ENCODE measurements around the gene AREL1. TPM values are rescaled to one million over a fixed set of nuclear protein-coding genes. Genes with fewer than 3 reads are reported as not detected.

The AREL1 gene
- total RNA-seq, 4 donors from 2014 or later = 18.0 to 44.2 (median 30.1) TPM

- no peak for DNase-seq (ENCODE audit: low spot score in 2 of 2)
- Histone ChIP-seq H3K4me1 (peaks cover 57% of the 10 kb centered on the region), H3K9me3 (no peaks in the 10 kb centered on the region), H3K27ac (no peak overlapping the region), H3K36me3 (no peaks in the 10 kb centered on the region), H3K4me3 (no peak overlapping the region), H3K27me3 (no peaks in the 10 kb centered on the region)
- TF ChIP-seq CTCF (IDR thresholded peaks at IDR 0.05) (no peak), EP300 (IDR thresholded peaks at IDR 0.05) (no peak), POLR2A (IDR thresholded peaks at IDR 0.05) (no peak), POLR2AphosphoS5 (IDR thresholded peaks at IDR 0.05) (no peak)
- 93% methylated on average over 1 of the region's 1 CpG for WGBS
These were observed 61.8 kb downstream of the AREL1 start for GRCh38 chr14:74650927-74651686.

GRCh38 chr14:74649673-74650072 is 63.2 kb downstream of the AREL1 start:
- Histone ChIP-seq H3K27ac (no peak overlapping the region), H3K27me3 (no peaks in the 10 kb centered on the region), H3K4me1 (peaks cover 44% of the 10 kb centered on the region), H3K9me3 (no peaks in the 10 kb centered on the region), H3K36me3 (no peaks in the 10 kb centered on the region), H3K4me3 (no peak overlapping the region)
- no peak for TF ChIP-seq POLR2A (IDR thresholded peaks at IDR 0.05)
- no peak for TF ChIP-seq CTCF (IDR thresholded peaks at IDR 0.05)
- TF ChIP-seq POLR2AphosphoS5 (IDR thresholded peaks at IDR 0.05) = no peak
- TF ChIP-seq EP300 (IDR thresholded peaks at IDR 0.05) = no peak
- DNase-seq (ENCODE audit: low spot score in 2 of 2) = no peak
- WGBS = 32% methylated on average over 2 of the region's 2 CpGs

GRCh38 chr14:74649167-74649566 is 63.7 kb downstream of the AREL1 start:
- Histone ChIP-seq H3K27me3 (no peaks in the 10 kb centered on the region), H3K9me3 (no peaks in the 10 kb centered on the region), H3K27ac (no peak overlapping the region), H3K4me3 (no peak overlapping the region), H3K36me3 (no peaks in the 10 kb centered on the region), H3K4me1 (peaks cover 42% of the 10 kb centered on the region)
- 35% methylated on average over 7 of the region's 7 CpGs for WGBS
- no peak for DNase-seq (ENCODE audit: low spot score in 2 of 2)
- TF ChIP-seq EP300 (IDR thresholded peaks at IDR 0.05) (no peak), POLR2AphosphoS5 (IDR thresholded peaks at IDR 0.05) (no peak), POLR2A (IDR thresholded peaks at IDR 0.05) (no peak), CTCF (IDR thresholded peaks at IDR 0.05) (no peak)

- TF ChIP-seq CTCF (IDR thresholded peaks at IDR 0.05) (no peak), POLR2AphosphoS5 (IDR thresholded peaks at IDR 0.05) (no peak), POLR2A (IDR thresholded peaks at IDR 0.05) (no peak), EP300 (IDR thresholded peaks at IDR 0.05) (no peak)
- H3K4me1 ChIP-seq = peaks cover 41% of the 10 kb centered on the region
- DNase-seq (ENCODE audit: low spot score in 2 of 2) = no peak
These were observed 64.3 kb downstream of the AREL1 start for GRCh38 chr14:74648601-74649000.

GRCh38 chr14:74647678-74648461 is 65.0 kb downstream of the AREL1 start:
- no peak overlapping the region for H3K27ac ChIP-seq
- H3K36me3 ChIP-seq = no peaks in the 10 kb centered on the region
- no peak for TF ChIP-seq CTCF (IDR thresholded peaks at IDR 0.05)
- no peak for TF ChIP-seq EP300 (IDR thresholded peaks at IDR 0.05)
- TF ChIP-seq POLR2AphosphoS5 (IDR thresholded peaks at IDR 0.05) = no peak
- no peak for TF ChIP-seq POLR2A (IDR thresholded peaks at IDR 0.05)
- peaks cover 35% of the 10 kb centered on the region for H3K4me1 ChIP-seq
- DNase-seq (ENCODE audit: low spot score in 2 of 2) = peak in 1 of 2 donors; percentile 54
- no peaks in the 10 kb centered on the region for H3K9me3 ChIP-seq
- H3K4me3 ChIP-seq = no peak overlapping the region
- 16% methylated on average over 7 of the region's 7 CpGs for WGBS
- no peaks in the 10 kb centered on the region for H3K27me3 ChIP-seq

More at GRCh38 chr14:74648601-74649000, 64.3 kb downstream of the AREL1 start:
- no peaks in the 10 kb centered on the region for H3K27me3 ChIP-seq
- no peak overlapping the region for H3K4me3 ChIP-seq
- no peak overlapping the region for H3K27ac ChIP-seq
- WGBS = 31% methylated on average over 4 of the region's 7 CpGs
- no peaks in the 10 kb centered on the region for H3K9me3 ChIP-seq
- no peaks in the 10 kb centered on the region for H3K36me3 ChIP-seq

All from suprapubic skin (tissue), 4 donors.